SK-N-DZ (cell line): ENCODE measurements around the gene LDAF1. TPM values are rescaled to one million over a fixed set of nuclear protein-coding genes. Genes with fewer than 3 reads are reported as not detected.
A peak's percentile ranks its signal among the peaks of the same experiment; 100 is the strongest.
"Not testable (repeated sequence)": the region's sequence is repeated elsewhere in the genome, so short reads cannot be mapped to it uniquely, and the experiment has no call there.

ENCODE experiments used
- DNase-seq: peaks from one replicate; pipeline ENCODE4 v3.0.0-alpha.2; 2015; ENCODE audit warnings: low spot score
- polyA plus RNA-seq, 2 experiments: library from polyadenylated mRNA; depleted of rRNA; stranded (reverse); fragments of >200 nt; gene quantifications; 2 replicates each; pipeline ENCODE4 v1.2.3, GENCODE V29; 2014

The LDAF1 gene
- 9.4 and 10.8 TPM in 2 replicates for polyA plus RNA-seq (2014; cell fraction: cytosol; rRNA removed)
- polyA plus RNA-seq (2014; cell fraction: nucleus; rRNA removed) = 2.4 and 4.8 TPM in 2 replicates

DNA sequence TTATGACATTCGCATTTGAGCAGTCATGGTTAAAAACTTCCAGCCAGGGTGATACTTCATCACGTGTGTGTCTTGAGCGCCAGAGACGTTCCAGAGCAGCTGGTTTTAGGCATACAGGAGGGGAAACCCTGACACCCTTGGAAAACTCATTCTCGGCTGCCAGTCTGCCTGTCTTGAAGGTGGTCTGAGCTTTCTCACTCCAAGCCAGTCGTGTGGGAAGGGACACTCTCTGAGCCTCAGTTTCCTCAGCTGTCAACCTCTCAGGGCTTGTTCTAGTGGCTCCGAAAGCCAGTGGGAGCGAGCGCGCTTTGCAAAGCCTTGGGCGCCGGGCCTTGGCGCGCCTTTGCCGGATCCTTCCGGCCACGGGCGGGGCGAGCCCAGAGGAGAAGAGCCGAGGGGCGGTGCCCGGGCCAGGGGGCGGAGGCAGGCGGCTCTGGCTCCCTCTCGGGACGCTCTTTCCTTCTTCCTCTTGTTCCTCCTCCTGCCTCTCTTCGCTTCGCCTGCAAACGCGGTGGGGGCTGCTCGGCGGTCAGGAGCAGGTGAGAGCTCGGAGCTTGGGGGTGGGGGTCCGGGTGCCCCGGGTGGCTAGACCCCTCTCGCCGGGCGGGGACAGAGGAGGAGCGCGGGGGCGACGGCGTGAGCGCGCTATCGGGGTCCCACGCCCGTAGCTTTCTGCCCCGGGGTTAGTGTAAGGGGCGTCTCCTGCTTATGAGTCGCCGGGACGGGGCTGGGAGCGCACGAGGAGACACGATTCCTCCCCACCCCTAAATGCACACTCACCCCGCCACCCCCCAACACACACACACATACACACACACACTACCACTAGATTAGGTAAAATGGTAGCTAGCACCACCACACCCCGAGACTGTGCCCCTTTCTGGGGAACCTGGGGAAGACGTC lies at the start of gene LDAF1:
Gene LDAF1, plus strand, starts transcription at position 467 of the 903 bp plus-strand sequence. CDS start 2,509 bp downstream, outside the sequence.
- DNase-seq = peak; percentile 69

DNA sequence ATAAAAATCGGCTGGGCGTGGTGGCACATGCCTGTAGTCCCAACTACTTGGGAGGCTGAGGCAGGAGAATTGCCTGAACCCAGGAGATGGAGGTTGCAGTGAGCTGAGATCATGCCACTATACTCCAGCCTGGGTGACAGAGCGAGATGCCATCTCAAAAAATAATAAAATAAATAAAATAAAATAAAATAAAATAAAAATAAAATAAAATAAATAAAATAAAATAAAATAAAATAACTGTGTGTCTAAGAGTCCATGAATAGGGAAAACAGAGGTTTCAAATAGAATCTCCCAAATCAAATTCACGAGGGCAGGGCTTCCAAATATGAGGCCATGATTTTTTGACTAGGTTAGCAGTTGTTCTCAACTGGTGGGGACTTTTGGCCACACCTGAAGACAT lies 42.9 kb upstream of the LDAF1 start:
- DNase-seq = not testable (repeated sequence)

DNA sequence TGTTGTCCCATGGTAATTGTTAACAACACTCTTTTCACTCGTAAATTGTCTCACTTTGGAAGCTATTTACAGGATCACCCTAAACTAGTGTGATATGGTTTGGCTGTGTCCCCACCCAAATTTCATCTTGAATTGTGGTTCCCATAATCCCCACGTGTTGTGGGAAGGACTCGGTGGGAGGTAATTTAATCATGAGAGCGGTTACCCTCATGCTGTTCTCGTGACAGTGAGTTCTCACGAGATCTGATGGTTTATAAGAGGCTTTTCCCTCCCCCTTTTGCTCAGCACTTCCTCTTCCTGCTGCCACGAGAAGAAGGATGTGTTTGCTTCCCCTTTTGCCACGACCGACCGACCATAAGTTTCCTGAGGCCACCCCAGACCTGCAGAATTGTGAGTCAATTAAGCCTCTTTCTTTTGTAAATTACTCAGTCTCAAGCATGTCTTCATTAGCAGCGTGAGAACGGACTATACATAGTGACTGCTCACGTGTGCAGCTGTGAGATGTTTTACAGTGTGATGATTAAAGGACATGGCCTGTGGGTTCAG lies 42.3 kb upstream of the LDAF1 start:
- peak; percentile 35 for DNase-seq

DNA sequence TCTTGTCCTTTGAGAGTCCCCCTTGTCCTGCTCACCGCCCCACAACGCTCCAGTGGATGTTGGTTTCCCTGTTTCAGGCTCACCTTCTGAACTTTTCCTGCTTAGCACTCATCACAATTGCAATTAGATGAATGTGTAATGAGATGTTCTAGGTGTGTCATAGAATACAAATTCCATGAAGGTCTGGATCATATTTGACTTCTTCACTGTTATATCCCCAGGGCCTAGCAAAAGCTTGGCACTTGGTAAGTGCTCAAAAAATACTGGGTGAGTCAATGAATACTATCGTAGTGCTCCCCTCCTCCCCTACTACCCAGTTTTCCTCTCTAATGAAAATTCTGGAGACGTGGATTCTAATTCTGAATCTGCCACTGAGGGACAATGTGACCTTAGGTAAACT lies 40.9 kb upstream of the LDAF1 start:
- DNase-seq = no peak

DNA sequence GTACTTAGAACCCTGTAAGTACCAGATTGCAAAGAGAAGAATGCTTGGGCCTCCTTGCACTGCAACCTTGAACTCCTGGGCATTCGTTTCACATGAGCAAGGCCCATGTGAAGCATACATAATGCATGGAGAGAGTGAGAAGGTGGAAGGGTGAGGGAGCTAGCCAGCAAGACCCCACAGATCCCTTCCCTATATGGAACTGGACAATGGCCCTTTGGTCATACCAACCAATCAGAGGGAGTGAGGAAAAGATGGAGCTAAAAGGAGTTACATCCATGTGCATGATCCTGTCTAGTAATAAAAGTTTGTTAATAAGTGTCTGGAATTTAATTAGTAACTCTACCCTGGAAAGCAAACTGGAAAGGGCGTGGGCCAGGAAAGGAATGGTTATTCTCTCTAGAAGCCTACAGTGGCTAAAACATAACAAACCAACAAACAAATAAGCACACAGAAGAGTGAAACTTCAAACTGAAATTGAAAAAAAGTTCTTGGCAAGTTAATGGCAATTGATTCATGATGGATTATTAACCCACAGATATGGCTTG lies 37.4 kb upstream of the LDAF1 start:
- DNase-seq = no peak

DNA sequence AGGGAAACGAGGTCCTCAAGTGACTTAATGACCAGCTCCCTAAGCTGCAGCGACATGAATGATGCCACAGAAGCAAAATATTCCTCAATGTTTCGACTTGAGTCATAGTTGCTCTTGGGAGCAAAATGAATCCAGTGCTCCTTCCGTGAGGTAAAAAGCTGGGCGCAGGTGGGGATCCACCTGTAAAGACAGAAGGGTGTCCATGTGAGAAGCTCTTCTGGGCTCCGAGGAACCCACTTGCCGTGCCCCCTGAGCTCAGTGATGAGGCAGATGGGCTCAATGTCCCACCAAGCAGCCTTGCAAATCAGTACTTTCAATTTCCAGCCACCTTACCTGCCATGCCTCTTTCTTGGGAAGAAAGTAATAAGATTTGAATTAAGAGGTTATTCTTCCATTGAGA lies 33.3 kb upstream of the LDAF1 start:
- no peak for DNase-seq

DNA sequence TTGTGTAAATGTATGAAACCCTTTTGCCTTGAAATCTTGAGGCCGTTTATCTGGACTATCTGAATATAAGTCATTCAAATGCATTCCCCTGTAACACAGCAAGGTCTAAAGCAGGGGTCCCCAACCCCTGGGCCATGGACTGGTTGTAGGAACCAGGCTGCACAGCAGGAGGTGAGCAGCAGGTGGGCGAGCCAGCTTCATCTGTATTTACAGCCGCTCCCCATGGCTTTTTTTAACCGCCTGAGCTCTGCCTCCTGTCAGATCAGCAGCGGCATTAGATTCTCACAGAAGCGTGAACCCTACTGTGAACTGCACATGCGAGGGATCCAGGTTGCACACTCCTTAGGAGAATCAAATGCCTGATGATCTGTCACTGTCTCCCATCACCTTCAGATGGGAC lies 32.0 kb upstream of the LDAF1 start:
- DNase-seq = no peak

DNA sequence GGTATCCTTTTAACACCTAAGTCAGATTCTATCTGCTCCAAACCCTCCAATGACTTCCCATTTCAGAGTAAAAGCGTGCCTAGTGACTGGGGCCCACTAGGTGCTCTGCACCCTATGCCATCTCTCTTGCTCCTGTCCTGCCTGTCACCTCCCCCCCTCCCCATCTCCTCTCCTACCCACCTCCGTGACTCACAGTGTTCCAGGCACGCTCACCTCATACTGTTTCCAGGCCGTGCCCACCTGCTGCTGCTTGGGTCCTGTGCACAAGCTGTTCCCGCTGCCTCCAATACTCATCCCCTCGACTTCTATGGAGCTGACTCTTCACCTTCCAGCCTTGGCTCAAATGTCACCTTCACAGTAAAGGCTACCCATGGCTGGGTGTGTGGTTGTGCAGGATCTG lies 29.5 kb upstream of the LDAF1 start:
- DNase-seq = no peak

DNA sequence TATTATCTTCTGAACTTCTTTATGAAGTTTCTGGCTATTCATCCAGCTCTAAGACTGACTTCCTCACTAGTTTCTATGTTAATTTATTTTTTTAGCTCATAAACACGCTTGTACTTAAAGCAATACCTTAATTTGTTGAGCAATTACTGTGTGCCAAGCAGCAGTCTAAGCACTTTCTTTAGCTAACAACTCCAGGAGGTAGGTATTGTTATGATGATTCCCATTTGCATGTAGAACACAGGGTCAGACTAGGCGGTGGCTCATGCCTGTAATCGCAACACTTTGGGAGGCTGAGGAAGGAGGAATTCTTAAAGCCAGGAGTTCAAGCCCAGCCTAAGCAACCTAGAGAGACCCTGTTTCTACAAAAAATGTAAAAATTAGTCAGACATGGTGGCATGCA lies 27.7 kb upstream of the LDAF1 start:
- no peak for DNase-seq

DNA sequence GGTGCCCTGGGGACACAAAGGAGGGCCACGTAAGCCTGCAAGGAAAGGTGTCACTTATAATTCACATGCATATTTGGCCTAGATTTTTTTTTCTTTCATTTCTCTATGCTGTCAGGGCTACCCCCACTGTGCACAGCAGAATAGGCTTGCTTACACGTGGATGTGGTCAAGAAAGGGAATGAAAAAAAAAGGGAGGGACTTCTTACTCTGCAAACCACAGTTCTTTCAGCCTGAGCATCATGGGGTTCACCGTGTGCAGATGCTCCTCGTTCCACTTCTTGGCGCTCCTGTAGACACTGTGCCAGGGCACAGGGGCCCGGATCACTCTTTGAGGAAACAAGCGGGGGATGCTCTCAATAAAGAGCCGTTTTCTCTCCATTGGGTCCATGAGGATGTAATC lies 24.4 kb upstream of the LDAF1 start:
- no peak for DNase-seq

DNA sequence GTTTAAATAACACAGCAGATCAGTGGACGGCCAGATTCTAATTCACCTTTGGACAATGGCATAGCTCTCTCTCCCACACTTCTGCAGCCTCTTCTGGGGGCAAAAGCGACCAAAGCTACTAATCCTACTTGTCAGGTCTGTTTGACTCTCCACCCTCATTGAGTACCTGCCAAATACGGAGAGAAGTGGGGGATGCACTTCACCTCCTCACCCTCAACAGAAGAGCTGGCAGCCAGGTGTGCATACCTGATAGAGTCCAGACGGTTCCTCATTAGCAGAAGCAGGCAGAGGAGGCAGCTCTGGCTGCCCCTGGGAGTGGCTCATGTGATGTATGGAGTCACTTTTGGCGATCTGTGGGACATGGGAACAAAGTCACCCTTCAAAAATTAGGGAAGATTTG lies 12.7 kb upstream of the LDAF1 start:
- DNase-seq = no peak

DNA sequence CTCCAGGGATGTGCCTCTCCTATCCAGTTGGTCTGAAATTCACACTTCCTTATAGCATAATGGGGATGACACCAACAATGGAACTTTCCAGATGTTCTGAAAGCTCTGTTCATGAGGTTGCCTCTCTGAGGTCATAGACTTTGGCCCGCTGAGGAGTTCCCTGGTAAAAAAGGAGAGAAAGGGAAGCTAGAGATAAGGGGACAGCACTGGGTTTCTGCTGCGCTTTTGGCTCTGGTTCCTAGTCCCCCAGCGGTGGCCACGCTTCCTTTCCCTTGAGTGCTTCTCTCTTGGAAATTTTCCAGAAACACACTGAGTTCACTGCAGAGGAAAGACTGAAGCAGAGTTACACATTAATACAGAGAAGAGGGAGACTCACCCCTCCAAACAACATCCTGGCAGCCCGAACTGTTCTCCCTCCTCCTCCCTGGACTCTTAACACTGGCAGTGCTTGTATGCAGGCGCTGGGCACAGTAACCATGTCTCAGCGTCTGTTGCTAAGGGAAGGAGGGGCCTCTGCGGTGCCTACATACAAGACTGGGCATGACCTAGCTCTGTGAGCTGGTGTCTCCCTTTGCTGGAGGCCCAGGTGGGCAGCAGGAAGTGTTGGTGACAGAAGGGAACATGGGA lies 8.0 kb upstream of the LDAF1 start, which contains the start of gene DNAH3:
Gene DNAH3, minus strand, starts transcription at position 472 of the 627 bp plus-strand sequence. CDS start 527 bp downstream, outside the sequence.
- DNase-seq = no peak

DNA sequence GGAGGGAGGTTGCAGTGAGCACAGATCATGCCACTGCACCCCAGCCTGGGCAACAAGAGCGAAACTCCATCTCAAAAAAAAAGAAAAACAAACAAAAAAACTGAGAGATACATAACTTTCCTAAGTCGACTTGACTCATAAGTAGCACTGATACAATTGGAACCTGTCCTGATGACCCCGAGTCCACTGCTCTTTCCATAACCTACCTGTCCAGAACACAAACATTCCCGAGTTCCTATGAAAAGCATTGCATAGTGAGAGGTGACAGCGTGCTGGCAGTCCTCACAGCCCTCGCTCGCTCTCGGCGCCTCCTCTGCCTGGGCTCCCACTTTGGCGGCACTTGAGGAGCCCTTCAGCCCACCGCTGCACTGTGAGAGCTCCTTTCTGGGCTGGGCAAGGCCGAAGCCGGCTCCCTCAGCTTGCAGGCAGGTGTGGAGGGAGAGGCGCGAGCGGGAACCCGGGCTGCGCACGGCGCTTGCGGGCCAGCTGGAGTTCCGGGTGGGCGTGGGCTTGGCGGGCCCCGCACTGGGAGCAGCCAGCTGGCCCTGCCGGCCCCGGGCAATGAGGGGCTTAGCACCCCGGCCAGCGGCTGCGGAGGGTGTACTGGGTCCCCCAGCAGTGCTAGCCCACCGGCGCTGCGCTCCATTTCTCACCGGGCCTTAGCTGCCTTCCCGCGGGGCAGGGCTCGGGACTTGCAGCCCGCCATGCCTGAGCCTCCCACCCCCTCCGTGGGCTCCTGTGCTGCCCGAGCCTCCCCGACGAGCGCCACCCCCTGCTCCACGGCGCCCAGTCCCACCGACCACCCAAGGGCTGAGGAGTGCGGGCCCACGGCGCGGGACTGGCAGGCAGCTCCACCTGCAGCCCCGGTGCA lies 6.1 kb upstream of the LDAF1 start:
- not testable (repeated sequence) for DNase-seq

DNA sequence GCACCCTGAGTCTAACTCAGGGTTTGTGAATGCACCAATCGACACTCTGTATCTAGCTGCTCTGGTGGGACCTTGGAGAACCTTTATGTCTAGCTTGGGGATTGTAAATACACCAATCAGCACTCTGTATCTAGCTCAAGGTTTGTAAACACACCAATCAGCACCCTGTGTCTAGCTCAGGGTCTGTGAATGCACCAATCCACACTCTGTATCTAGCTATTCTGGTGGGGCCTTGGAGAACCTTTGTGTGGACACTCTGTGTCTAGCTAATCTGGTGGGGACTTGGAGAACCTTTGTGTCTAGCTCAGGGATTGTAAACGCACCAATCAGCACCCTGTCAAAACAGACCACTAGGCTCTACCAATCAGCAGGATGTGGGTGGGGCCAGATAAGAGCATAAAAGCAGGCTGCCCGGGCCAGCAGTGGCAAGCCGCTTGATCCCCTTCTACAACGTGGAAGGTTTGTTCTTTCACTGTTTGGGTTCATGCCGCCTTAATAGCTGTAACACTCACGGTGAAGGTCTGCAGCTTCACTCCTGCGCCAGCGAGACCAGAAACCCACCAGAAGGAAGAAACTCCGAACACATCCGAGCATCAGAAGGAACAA lies 5.2 kb upstream of the LDAF1 start:
- DNase-seq = not testable (repeated sequence)

DNA sequence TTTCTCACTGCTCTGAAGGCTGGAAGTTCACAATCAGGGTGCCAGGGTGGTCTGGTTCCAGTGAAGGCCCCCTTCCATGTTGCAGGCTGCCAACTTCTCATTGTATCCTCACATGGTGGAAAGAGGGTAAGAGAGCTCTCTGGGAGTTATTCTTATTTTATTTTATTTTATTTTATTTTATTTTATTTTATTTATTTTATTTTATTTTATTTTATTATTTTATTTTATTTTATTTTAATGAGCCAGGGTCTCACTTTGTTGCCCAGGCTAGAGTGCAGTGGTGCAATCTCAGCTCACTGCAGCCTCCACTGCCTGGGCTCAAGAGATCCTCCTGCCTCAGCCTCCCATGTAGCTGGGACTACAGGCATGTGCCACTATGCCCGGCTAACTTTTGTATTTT lies 2.5 kb upstream of the LDAF1 start:
- DNase-seq = not testable (repeated sequence)

DNA sequence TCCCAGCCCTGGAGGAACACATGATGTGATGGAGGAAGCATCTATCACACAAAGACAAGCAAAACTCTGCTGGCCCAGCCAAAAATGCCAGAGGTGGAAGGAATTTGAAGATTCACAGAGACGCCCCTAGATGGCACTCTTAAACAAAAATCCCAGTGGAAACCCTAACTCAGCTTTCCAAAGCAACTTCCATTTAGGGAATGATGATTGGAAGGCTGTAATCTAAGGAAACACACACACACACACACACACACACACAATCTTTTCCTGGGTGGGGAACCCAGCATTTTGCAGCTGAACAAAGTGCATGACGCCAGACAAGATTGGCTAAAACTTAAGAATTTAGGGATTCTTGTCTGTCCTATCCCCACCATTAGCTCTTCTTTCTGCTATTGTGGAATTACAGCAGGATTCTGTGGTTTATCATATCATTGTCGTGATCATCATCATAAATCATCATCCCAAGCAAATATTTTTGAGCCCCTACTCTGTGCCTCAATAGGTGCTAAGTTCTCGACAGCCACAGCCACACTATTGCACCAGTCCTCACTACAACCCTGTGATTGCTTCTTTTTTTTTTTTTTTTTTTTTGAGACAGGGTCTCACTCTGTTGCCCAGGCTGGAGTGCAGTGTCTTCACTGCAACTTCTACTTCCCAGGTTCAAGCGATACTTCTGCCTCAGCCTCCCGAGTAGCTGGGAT lies 1.6 kb upstream of the LDAF1 start:
- DNase-seq = peak; percentile 62

DNA sequence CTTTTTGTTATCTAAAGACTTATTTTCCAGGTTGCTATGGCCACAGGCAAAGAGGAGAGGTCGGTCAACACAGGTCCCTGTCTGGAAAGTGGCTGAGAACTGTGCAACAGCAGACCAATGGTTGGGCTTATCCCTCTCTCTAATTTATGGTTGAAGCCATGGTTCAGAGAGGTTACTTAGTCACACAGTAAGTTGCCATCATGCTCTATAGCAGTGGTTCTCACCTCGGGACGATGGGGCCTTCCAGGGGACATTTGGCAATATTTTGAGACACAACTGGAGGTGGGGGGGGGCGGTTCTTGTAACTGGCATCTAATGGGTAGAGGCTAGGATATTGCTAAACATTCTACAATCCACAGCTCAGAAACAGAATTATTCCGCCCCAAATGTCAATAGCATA lies 842 bp upstream of the LDAF1 start:
- no peak for DNase-seq

DNA sequence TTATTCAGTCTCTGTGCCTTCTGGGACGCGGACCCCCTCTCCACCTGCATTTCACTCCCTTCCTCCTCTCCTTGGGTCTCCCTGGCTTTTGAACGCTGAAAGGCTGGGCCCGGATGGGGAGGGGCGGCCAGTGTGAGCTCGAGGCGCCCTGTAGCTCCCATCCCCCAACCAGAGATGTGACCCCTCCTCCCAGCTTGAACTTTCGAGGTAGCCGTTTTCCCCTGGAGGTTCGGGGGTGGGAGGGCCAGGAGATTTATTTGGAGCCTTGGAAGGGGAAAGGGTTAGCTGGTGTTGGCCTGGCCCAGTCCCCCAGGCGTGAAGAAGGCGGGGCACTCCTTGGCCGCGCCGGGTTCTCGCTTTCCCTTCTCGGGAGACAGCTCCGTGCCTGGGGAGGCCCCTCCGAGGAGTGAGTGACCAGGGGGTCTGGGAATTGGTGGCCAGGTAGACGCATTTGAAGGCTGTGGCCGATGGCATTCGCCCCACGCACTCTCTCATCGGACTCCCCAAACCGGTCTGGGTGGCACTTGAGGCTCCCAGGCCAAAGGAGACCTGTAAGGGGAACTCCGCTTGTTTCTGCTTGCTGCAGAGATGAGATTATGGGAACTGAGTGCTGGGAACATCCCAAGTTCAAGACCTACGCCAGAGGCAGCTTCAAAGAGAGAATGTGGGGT lies 942 bp downstream of the LDAF1 start:
- no peak for DNase-seq

DNA sequence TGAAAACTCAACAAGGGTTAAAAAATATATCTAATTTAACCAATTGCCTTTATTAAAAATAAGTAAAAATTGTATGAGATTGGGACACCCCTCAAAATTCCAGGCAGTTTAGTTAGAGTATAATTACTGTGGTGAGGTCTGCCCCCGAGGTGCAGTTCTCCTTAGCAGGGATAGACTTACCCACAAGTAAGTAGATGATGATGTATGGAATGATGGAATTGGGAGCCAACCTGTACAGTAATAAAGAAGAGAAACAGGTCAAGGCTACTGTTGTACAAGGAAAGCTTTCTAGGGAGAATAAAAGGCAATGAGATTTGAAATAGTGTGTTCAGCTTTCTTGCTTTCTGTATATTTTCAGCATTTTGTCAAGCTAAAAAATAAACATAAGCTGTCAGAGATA lies 1.8 kb downstream of the LDAF1 start:
- DNase-seq = no peak
